Measurements from ENCODE around the gene UBAP1L.
"Not testable (repeated sequence)": the region's sequence is repeated elsewhere in the genome, so short reads cannot be mapped to it uniquely, and the experiment has no call there.

Gene UBAP1L

GRCh38 chr15:65096481-65097385 is 18.3 kb downstream of the UBAP1L start:
- Histone ChIP-seq H3K36me3 (replicated peaks) (peaks cover 6% of the 10 kb centered on the region), H3K27ac (no peak overlapping the region), H3K27me3 (replicated peaks) (no peaks in the 10 kb centered on the region), H3K4me3 (ENCODE audit: low read depth, low read length) (no peak overlapping the region)
- TF ChIP-seq, protein P1, sequence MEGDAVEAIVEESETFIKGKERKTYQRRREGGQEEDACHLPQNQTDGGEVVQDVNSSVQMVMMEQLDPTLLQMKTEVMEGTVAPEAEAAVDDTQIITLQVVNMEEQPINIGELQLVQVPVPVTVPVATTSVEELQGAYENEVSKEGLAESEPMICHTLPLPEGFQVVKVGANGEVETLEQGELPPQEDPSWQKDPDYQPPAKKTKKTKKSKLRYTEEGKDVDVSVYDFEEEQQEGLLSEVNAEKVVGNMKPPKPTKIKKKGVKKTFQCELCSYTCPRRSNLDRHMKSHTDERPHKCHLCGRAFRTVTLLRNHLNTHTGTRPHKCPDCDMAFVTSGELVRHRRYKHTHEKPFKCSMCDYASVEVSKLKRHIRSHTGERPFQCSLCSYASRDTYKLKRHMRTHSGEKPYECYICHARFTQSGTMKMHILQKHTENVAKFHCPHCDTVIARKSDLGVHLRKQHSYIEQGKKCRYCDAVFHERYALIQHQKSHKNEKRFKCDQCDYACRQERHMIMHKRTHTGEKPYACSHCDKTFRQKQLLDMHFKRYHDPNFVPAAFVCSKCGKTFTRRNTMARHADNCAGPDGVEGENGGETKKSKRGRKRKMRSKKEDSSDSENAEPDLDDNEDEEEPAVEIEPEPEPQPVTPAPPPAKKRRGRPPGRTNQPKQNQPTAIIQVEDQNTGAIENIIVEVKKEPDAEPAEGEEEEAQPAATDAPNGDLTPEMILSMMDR (IDR thresholded peaks at IDR 0.05; ENCODE audit: low read depth, low read length, missing control alignments): no peak
- DNase-seq: no peak
- in situ Hi-C loops (cut with HindIII; ENCODE audit: low pct_ligation_motif_present, low sequenced_read_pairs): no loop called here

DNA sequence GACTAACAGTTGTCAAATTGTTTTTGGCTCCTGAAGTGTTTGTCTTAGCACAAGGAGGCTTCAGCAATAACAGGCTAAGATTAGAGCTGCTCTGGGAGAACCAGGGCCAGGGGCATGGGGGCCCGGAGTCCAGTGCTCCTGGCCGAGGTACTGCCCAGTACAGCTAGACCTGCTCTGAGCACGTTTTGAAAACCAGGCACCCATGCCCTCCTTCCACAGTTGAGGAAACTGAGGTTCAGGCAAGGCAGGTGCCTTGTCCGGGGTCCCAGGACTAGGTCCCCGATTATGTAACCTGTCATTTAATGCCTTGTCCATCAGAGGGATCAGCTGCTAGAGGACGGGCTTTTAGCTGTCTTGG is 19.3 kb downstream of the UBAP1L start:
- Histone ChIP-seq H3K36me3 (replicated peaks) (peaks cover 6% of the 10 kb centered on the region), H3K27ac (no peak overlapping the region), H3K4me3 (ENCODE audit: low read depth, low read length) (no peak overlapping the region), H3K27me3 (replicated peaks) (no peaks in the 10 kb centered on the region)
- in situ Hi-C loops (cut with HindIII; ENCODE audit: low pct_ligation_motif_present, low sequenced_read_pairs): no loop called here
- TF ChIP-seq, protein P1 (IDR thresholded peaks at IDR 0.05; ENCODE audit: low read depth, low read length, missing control alignments): no peak
- no peak for DNase-seq

GRCh38 chr15:65095011-65095746 is 19.8 kb downstream of the UBAP1L start:
- no peak overlapping the region for H3K4me3 ChIP-seq (ENCODE audit: low read depth, low read length)
- in situ Hi-C loops (cut with HindIII; ENCODE audit: low pct_ligation_motif_present, low sequenced_read_pairs): no loop called here
- TF ChIP-seq, protein P1 (IDR thresholded peaks at IDR 0.05; ENCODE audit: low read depth, low read length, missing control alignments): no peak
- no peaks in the 10 kb centered on the region for H3K27me3 ChIP-seq (replicated peaks)
- no peak for DNase-seq
- peaks cover 6% of the 10 kb centered on the region for H3K36me3 ChIP-seq (replicated peaks)
- no peak overlapping the region for H3K27ac ChIP-seq

DNA sequence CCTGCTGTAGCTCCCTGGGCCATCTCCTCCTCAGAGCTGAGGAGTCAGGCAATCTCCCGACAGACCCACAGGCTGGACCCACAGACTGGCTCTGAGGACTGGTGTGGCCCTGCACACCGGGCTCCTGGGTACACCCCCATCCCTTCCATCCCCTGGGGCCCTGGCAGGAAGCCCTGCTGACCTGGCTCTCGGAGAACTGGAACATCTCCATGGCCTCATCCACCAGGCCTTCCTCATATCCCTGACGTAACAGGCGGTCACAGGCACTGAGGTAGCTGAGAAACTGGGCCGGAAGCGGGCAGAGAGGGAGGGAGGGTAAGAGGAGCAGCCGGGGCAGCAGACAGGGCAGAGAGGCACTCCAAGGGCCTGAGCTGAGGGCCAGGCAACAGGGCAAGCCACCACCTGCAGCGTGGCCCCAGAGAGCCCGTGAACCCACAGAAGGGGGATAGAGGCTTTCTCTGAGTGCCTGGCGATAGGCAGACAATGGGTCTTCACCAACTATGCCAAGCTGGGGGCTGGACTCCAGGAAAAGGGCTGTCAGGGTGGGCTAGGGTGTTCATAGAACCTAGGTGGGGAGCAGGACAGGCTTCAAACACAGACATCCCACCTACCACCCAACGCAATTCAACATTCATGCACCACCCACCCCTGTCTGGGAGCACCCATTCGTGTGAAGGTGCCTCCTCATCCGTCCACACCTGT is 20.6 kb downstream of the UBAP1L start:
- Histone ChIP-seq H3K36me3 (replicated peaks) (peaks cover 6% of the 10 kb centered on the region), H3K27me3 (replicated peaks) (no peaks in the 10 kb centered on the region), H3K4me3 (ENCODE audit: low read depth, low read length) (no peak overlapping the region), H3K27ac (no peak overlapping the region)
- TF ChIP-seq, protein P1 (IDR thresholded peaks at IDR 0.05; ENCODE audit: low read depth, low read length, missing control alignments): no peak
- no peak for DNase-seq
- in situ Hi-C loops (cut with HindIII; ENCODE audit: low pct_ligation_motif_present, low sequenced_read_pairs): no loop called here

- H3K4me3 ChIP-seq (ENCODE audit: low read depth, low read length); H3K27ac ChIP-seq; DNase-seq; in situ Hi-C loops (cut with HindIII; ENCODE audit: low pct_ligation_motif_present, low sequenced_read_pairs); H3K27me3 ChIP-seq (replicated peaks); H3K36me3 ChIP-seq (replicated peaks): not testable (repeated sequence)
Measured at GRCh38 chr15:65093793-65094170, 21.2 kb downstream of the UBAP1L start.

Data from brain microvascular endothelial cell (primary cell).